ENCODE data around the gene ZNF616.

ZNF616 gene

DNA sequence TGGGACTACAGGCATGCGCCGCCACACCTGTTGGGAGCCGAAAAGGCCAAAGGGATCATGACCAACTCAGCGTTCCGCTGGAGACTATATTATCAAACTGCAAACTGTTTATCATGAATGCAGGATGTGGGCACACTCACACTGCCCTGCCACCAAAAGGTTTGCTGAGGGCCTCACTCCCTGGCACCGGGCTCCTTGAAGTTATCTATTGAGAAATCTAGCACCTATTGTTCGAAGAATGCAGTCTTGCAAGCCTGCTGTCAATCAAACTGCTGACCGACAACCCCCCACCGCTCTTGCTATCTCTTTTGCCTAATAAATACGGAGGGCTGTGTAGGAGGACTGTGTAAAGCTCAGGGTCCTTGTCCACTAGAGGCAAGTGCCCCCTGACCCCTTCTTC lies 36.8 kb upstream of the ZNF616 start:
- no peak for TF ChIP-seq CREB5 (CRISPR knock-in tag; IDR thresholded peaks at IDR 0.05; ENCODE audit: low read depth)
- TF ChIP-seq ESRRG (CRISPR knock-in tag; IDR thresholded peaks at IDR 0.05): no peak
- TF ChIP-seq RARB (CRISPR knock-in tag; IDR thresholded peaks at IDR 0.05): no peak
- TF ChIP-seq, protein P1, sequence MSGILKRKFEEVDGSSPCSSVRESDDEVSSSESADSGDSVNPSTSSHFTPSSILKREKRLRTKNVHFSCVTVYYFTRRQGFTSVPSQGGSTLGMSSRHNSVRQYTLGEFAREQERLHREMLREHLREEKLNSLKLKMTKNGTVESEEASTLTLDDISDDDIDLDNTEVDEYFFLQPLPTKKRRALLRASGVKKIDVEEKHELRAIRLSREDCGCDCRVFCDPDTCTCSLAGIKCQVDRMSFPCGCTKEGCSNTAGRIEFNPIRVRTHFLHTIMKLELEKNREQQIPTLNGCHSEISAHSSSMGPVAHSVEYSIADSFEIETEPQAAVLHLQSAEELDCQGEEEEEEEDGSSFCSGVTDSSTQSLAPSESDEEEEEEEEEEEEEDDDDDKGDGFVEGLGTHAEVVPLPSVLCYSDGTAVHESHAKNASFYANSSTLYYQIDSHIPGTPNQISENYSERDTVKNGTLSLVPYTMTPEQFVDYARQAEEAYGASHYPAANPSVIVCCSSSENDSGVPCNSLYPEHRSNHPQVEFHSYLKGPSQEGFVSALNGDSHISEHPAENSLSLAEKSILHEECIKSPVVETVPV (CRISPR knock-in tag; IDR thresholded peaks at IDR 0.05): no peak
- no peak for TF ChIP-seq ISL1 (CRISPR knock-in tag; IDR thresholded peaks at IDR 0.05)
- TF ChIP-seq CSDC2 (CRISPR knock-in tag; IDR thresholded peaks at IDR 0.05): no peak
- no peak for TF ChIP-seq ARNTL (CRISPR knock-in tag; IDR thresholded peaks at IDR 0.05; ENCODE audit: borderline replicate concordance, low read depth)
- TF ChIP-seq ZNF70 (CRISPR knock-in tag; IDR thresholded peaks at IDR 0.05): no peak
- TF ChIP-seq BACH2 (CRISPR knock-in tag; IDR thresholded peaks at IDR 0.05; ENCODE audit: borderline replicate concordance): no peak
- TF ChIP-seq ZC3H10 (CRISPR knock-in tag; IDR thresholded peaks at IDR 0.05): no peak
- TF ChIP-seq ZNF565 (CRISPR knock-in tag; conservative IDR thresholded peaks at IDR 0.05; ENCODE audit: low read depth): no peak
- TF ChIP-seq SNAI2 (CRISPR knock-in tag; IDR thresholded peaks at IDR 0.05): no peak
- TF ChIP-seq POU6F1 (CRISPR knock-in tag; IDR thresholded peaks at IDR 0.05; ENCODE audit: borderline replicate concordance, low read depth): no peak
- no peak for ATAC-seq

DNA sequence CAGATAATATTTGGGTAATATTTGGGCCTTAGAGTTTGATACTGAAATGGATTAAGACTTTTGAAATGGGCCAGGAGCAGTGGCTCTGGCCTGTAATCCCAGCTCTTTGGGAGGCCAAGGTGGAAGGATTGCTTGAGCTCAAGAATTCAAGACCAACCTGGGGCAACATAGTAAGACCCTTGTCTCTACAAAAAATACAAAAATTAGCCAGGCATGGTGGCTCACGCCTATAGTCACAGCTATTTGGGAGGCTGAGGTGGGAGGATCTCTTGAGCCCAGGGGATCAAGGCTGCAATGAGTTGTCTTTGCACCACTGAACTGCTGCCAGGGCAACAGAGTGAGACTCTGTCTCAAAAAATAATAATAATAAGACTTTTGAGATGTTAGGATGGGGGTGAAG lies 32.6 kb upstream of the ZNF616 start:
- ATAC-seq: no peak
- TF ChIP-seq ZFP30 (CRISPR knock-in tag; IDR thresholded peaks at IDR 0.05) (no peak), ISL1 (CRISPR knock-in tag; IDR thresholded peaks at IDR 0.05) (no peak), ZFP3 (CRISPR knock-in tag; IDR thresholded peaks at IDR 0.05) (no peak), ZC3H10 (CRISPR knock-in tag; IDR thresholded peaks at IDR 0.05) (no peak)

DNA sequence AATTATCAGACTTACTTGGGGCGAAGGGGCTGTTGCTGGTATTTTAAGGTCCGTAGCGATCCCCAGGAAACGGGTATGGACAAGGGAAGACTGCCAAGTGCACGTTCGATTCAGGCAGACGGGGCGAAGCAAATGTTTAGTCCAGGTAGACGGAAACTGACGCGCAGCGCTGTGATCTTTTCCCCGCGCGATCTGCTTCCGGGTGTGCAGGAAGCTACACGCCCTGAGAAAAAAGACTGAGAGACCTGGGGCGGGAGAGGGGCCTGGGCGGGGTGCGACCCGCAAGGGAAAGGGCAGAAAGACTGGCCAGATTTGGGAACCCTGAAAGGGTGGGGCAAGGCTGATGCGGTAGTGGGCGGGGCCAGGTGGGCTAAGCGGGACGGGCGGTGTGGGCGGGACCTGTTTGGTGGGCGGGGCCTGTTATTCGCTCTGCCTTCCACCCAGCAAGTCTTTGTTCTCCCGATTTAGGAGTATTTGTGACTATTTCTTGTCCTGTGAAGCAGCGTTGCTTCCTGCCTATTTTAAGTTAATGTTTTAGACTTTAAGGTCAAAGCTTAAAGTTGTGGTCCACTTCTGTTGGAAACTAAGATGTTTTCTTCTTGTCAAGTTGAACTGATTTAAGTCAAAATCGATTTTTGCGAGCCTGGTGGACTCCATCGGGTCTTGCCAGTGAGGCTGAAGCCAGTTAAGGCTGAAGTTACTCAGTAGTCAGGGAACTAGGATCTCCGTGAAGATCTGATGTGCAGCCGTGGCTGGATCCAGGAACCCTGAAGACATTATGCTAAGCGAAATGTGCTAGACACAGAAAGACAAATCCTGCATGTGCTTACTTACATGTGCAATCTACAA lies 31.8 kb upstream of the ZNF616 start, which contains the start of gene ZNF836:
ZNF836 (minus strand) TSS at position 301 of the 849 bp plus-strand sequence. CDS start 3,549 bp downstream, outside the sequence.
- ATAC-seq: peak; percentile 96
- no peak for TF ChIP-seq ZNF565 (CRISPR knock-in tag; conservative IDR thresholded peaks at IDR 0.05; ENCODE audit: low read depth)

DNA sequence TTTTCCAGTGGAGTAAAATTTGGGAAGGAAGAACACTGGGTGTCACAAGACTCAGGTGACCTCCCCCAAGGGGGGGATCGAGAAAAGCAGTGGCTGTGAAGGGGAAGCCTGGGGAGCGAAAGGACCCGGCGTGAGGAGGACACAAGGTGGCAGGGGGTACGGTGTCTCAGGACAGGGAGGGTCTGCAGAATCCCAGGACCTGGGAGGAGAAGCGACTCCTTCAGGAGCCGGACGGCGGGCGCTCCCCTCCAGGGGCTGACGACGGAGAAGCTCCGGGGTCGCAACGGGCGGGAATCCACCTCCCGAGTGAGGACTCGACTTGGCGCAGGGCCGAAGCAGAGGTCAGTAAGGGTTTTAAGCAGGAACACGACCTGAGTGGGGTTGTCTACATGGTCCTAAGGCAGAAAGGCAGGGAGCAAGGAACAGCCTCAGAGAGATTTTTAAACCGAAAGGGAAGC lies 31.2 kb upstream of the ZNF616 start:
- TF ChIP-seq ESRRG (CRISPR knock-in tag; IDR thresholded peaks at IDR 0.05) (no peak), BACH2 (CRISPR knock-in tag; IDR thresholded peaks at IDR 0.05; ENCODE audit: borderline replicate concordance) (no peak), ZNF70 (CRISPR knock-in tag; IDR thresholded peaks at IDR 0.05) (no peak), ZNF565 (CRISPR knock-in tag; conservative IDR thresholded peaks at IDR 0.05; ENCODE audit: low read depth) (no peak), ARNTL (CRISPR knock-in tag; IDR thresholded peaks at IDR 0.05; ENCODE audit: borderline replicate concordance, low read depth) (no peak), OSR1 (CRISPR knock-in tag; IDR thresholded peaks at IDR 0.05) (no peak), ISL1 (CRISPR knock-in tag; IDR thresholded peaks at IDR 0.05) (no peak)
- TF ChIP-seq, protein P2, sequence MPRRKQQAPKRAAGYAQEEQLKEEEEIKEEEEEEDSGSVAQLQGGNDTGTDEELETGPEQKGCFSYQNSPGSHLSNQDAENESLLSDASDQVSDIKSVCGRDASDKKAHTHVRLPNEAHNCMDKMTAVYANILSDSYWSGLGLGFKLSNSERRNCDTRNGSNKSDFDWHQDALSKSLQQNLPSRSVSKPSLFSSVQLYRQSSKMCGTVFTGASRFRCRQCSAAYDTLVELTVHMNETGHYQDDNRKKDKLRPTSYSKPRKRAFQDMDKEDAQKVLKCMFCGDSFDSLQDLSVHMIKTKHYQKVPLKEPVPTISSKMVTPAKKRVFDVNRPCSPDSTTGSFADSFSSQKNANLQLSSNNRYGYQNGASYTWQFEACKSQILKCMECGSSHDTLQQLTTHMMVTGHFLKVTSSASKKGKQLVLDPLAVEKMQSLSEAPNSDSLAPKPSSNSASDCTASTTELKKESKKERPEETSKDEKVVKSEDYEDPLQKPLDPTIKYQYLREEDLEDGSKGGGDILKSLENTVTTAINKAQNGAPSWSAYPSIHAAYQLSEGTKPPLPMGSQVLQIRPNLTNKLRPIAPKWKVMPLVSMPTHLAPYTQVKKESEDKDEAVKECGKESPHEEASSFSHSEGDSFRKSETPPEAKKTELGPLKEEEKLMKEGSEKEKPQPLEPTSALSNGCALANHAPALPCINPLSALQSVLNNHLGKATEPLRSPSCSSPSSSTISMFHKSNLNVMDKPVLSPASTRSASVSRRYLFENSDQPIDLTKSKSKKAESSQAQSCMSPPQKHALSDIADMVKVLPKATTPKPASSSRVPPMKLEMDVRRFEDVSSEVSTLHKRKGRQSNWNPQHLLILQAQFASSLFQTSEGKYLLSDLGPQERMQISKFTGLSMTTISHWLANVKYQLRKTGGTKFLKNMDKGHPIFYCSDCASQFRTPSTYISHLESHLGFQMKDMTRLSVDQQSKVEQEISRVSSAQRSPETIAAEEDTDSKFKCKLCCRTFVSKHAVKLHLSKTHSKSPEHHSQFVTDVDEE (CRISPR knock-in tag; IDR thresholded peaks at IDR 0.05): no peak
- TF ChIP-seq, protein P1 (CRISPR knock-in tag; IDR thresholded peaks at IDR 0.05): no peak
- peak; percentile 73 for ATAC-seq

All from SK-N-SH treated with all-trans-retinoic acid at 6 μM for 48 hours (cell line).